ENCODE measurements around the gene CHST7. TPM values are rescaled to one million over a fixed set of nuclear protein-coding genes. Genes with fewer than 3 reads are reported as not detected.

The CHST7 gene
- total and polyA plus RNA-seq, 4 donors: 2.9 to 13.2 (median 5.8) TPM

- WGBS: 96% methylated on average over 1 of the region's 1 CpG
- Histone ChIP-seq H3K27me3 (ENCODE audit: control insufficient read depth in 4 of 4, insufficient read depth in 4 of 4, low read length in 3 of 4) (peaks cover 0 to 3% (median 0%) of the 10 kb centered on the region in 4 donors), H3K9ac (ENCODE audit: low read depth in 1 of 2, low read length in 2 of 2) (no peak overlapping the region), H3K9me3 (ENCODE audit: control insufficient read depth in 4 of 4, low read length in 3 of 4) (no peaks in the 10 kb centered on the region), H3K36me3 (ENCODE audit: control insufficient read depth in 4 of 4, insufficient read depth in 3 of 4, low read depth in 1 of 4, low read length in 3 of 4) (no peaks in the 10 kb centered on the region), H3K27ac (ENCODE audit: low read depth in 1 of 2, low read length in 2 of 2) (no peak overlapping the region), H3K4me1 (ENCODE audit: control insufficient read depth in 4 of 4, insufficient read depth in 4 of 4, low read length in 3 of 4) (peaks cover 1 to 6% (median 3%) of the 10 kb centered on the region in 4 donors), H3K4me3 (ENCODE audit: low read depth in 1 of 3, low read length in 3 of 3) (no peak overlapping the region)
- no peak for TF ChIP-seq FOXA1 (IDR thresholded peaks at IDR 0.05)
- DNase-seq (ENCODE audit: low spot score): no peak
Observed at GRCh38 chrX:46595084-46595483, 21.5 kb downstream of the CHST7 start.

GRCh38 chrX:46597208-46597607 lies 23.6 kb downstream of the CHST7 start:
- Histone ChIP-seq H3K27me3 (ENCODE audit: control insufficient read depth in 4 of 4, insufficient read depth in 4 of 4, low read length in 3 of 4) (peaks cover 0 to 3% (median 0%) of the 10 kb centered on the region in 4 donors), H3K4me1 (ENCODE audit: control insufficient read depth in 4 of 4, insufficient read depth in 4 of 4, low read length in 3 of 4) (peaks cover 2 to 13% (median 6%) of the 10 kb centered on the region in 4 donors), H3K27ac (ENCODE audit: low read depth in 1 of 2, low read length in 2 of 2) (peak overlapping the region in 1 of 2 donors; percentile 18), H3K36me3 (ENCODE audit: control insufficient read depth in 4 of 4, insufficient read depth in 3 of 4, low read depth in 1 of 4, low read length in 3 of 4) (no peaks in the 10 kb centered on the region), H3K4me3 (ENCODE audit: low read depth in 1 of 3, low read length in 3 of 3) (no peak overlapping the region), H3K9me3 (ENCODE audit: control insufficient read depth in 4 of 4, low read length in 3 of 4) (no peaks in the 10 kb centered on the region), H3K9ac (ENCODE audit: low read depth in 1 of 2, low read length in 2 of 2) (no peak overlapping the region)
- 95% methylated on average over 8 of the region's 8 CpGs for WGBS
- TF ChIP-seq YY1 (IDR thresholded peaks at IDR 0.05) (no peak), CTCF (IDR thresholded peaks at IDR 0.05; ENCODE audit: low read depth, low read length, missing input control) (no peak), HNF4G (IDR thresholded peaks at IDR 0.05) (no peak), REST (IDR thresholded peaks at IDR 0.05) (no peak), ZBTB33 (IDR thresholded peaks at IDR 0.05) (no peak), EGR1 (IDR thresholded peaks at IDR 0.05; ENCODE audit: low read depth in 2 of 2) (no peak), SP1 (IDR thresholded peaks at IDR 0.05) (no peak), ATF3 (IDR thresholded peaks at IDR 0.05) (no peak), RAD21 (IDR thresholded peaks at IDR 0.05) (no peak), RXRA (IDR thresholded peaks at IDR 0.05) (no peak), HNF4A (conservative IDR thresholded peaks at IDR 0.05) (no peak), FOXA2 (IDR thresholded peaks at IDR 0.05) (no peak), TAF1 (conservative IDR thresholded peaks at IDR 0.05) (no peak), JUND (IDR thresholded peaks at IDR 0.05) (no peak), FOXA1 (IDR thresholded peaks at IDR 0.05) (no peak)
- no peak for DNase-seq (ENCODE audit: low spot score)

All from liver (tissue), 9 donors.